Hepatocyte (in vitro differentiated cells): ENCODE results near the gene HOXD3. TPM values are rescaled to one million over a fixed set of nuclear protein-coding genes. Genes with fewer than 3 reads are reported as not detected.

Source experiments
- DNase-seq: peaks from one replicate; pipeline ENCODE4 v3.0.0-alpha.2; 2016; ENCODE audit warnings: low spot score
- H2AFZ ChIP-seq: fragments of 200-600 bp; sonication (generic); 2 replicates; pipeline ENCODE4 v1.6.0; 2016; ENCODE audit warnings: antibody characterized with exemption, mild to moderate bottlenecking
- H3K27ac ChIP-seq: fragments of 200-600 bp; sonication (generic); 2 replicates; pipeline ENCODE4 v1.5.1; 2016; ENCODE audit warnings: mild to moderate bottlenecking
- H3K27me3 ChIP-seq: fragments of 200-600 bp; sonication (generic); 2 replicates; pipeline ENCODE4 v1.6.1; 2016
- H3K36me3 ChIP-seq: fragments of 200-600 bp; sonication (generic); replicated peaks from 2 replicates; pipeline ENCODE4 v1.5.1; 2016; ENCODE audit warnings: low read depth; ENCODE audit not compliant: insufficient read depth
- H3K4me1 ChIP-seq: fragments of 200-600 bp; sonication (generic); 2 replicates; pipeline ENCODE4 v1.5.1; 2016; ENCODE audit warnings: mild to moderate bottlenecking, moderate library complexity; ENCODE audit not compliant: insufficient read depth
- H3K4me2 ChIP-seq: fragments of 200-600 bp; sonication (generic); 2 replicates; pipeline ENCODE4 v1.6.0; 2016
- H3K4me3 ChIP-seq: fragments of 200-600 bp; sonication (generic); 2 replicates; pipeline ENCODE4 v1.5.1; 2016; ENCODE audit warnings: mild to moderate bottlenecking
- H3K79me2 ChIP-seq: fragments of 200-600 bp; sonication (generic); 2 replicates; pipeline ENCODE4 v1.6.0; 2017; ENCODE audit warnings: mild to moderate bottlenecking
- H3K9me2 ChIP-seq: fragments of 200-600 bp; sonication (generic); replicated peaks from 2 replicates; pipeline ENCODE4 v1.6.0; 2017; ENCODE audit warnings: mild to moderate bottlenecking; ENCODE audit not compliant: insufficient read depth
- H3K9me3 ChIP-seq: fragments of 200-600 bp; sonication (generic); 2 replicates; pipeline ENCODE4 v1.5.1; 2016; ENCODE audit warnings: low read depth, mild to moderate bottlenecking
- H4K20me1 ChIP-seq: fragments of 200-600 bp; sonication (generic); 2 replicates; pipeline ENCODE4 v1.6.0; 2016; ENCODE audit warnings: mild to moderate bottlenecking; ENCODE audit not compliant: insufficient read depth, poor library complexity, severe bottlenecking
- EZH2 ChIP-seq: fragments of 200-600 bp; sonication (generic); IDR thresholded peaks from 2 replicates; pipeline ENCODE4 v1.6.1; 2016; ENCODE audit warnings: antibody characterized with exemption, mild to moderate bottlenecking, borderline replicate concordance
- EZH2phosphoT487 ChIP-seq: fragments of 200-600 bp; sonication (generic); IDR thresholded peaks from one replicate; pipeline ENCODE4 v1.6.1; 2018; ENCODE audit warnings: antibody characterized with exemption, mild to moderate bottlenecking, low read depth, moderate library complexity; ENCODE audit not compliant: unreplicated experiment, severe bottlenecking
- WGBS: methylation state at CpG from one replicate; pipeline ENCODE4 v1.1.6; 2016; ENCODE audit warnings: low lambda C conversion rate; ENCODE audit errors: missing lambda C conversion rate; 5-methylcytosine and 5-hydroxymethylcytosine counted together
- polyA plus RNA-seq: library from polyadenylated mRNA; unstranded; fragments of >200 nt; fragmentation: Nextera tagmentation; extraction: Ambion mirVana; gene quantifications from 2 replicates; pipeline ENCODE4 v1.2.1, GENCODE V29; 2016
- total RNA-seq: library from RNA; depleted of rRNA; stranded (reverse); fragments of >200 nt; gene quantifications from 2 replicates; pipeline ENCODE4 v1.2.3, GENCODE V29; 2014
- TF ChIP-seq, protein P1 (sequence below): fragments of 200-600 bp; sonication (generic); IDR thresholded peaks from 2 replicates; pipeline ENCODE4 v1.5.1; 2016; ENCODE audit warnings: antibody characterized with exemption, mild to moderate bottlenecking; ENCODE audit not compliant: poor library complexity

Gene HOXD3
- total and polyA plus RNA-seq, 2 experiments from 2014 or later, result 0.13 TPM; not detected in 1

DNA sequence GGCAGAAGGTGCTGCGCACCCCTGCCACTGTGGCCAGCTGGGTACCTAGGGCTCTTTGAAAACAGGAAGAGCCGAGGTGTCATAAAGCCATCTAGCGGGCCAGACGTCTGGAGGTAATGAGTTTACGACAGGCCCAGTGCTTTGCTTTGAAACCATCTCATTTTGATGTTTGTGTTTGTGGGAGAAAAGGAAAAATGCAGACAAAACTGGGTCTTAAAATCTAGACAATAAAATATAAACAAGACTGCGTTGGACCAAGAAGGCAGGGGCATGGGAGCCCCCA, 31.4 kb upstream of the HOXD3 start:
- Histone ChIP-seq H3K79me2 (no peaks in the 10 kb centered on the region), H3K36me3 (no peaks in the 10 kb centered on the region), H3K4me3 (no peak overlapping the region), H3K4me2 (no peak overlapping the region), H3K9me3 (no peaks in the 10 kb centered on the region), H4K20me1 (peaks cover 13% of the 10 kb centered on the region), H3K9me2 (no peaks in the 10 kb centered on the region), H3K27me3 (peaks cover 91% of the 10 kb centered on the region), H3K27ac (no peak overlapping the region), H2AFZ (no peak overlapping the region), H3K4me1 (peaks cover 26% of the 10 kb centered on the region)
- 32% methylated on average over 6 of the region's 6 CpGs for WGBS
- no peak for DNase-seq
- no peak for TF ChIP-seq EZH2phosphoT487
- TF ChIP-seq, protein P1, sequence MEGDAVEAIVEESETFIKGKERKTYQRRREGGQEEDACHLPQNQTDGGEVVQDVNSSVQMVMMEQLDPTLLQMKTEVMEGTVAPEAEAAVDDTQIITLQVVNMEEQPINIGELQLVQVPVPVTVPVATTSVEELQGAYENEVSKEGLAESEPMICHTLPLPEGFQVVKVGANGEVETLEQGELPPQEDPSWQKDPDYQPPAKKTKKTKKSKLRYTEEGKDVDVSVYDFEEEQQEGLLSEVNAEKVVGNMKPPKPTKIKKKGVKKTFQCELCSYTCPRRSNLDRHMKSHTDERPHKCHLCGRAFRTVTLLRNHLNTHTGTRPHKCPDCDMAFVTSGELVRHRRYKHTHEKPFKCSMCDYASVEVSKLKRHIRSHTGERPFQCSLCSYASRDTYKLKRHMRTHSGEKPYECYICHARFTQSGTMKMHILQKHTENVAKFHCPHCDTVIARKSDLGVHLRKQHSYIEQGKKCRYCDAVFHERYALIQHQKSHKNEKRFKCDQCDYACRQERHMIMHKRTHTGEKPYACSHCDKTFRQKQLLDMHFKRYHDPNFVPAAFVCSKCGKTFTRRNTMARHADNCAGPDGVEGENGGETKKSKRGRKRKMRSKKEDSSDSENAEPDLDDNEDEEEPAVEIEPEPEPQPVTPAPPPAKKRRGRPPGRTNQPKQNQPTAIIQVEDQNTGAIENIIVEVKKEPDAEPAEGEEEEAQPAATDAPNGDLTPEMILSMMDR, result no peak
- TF ChIP-seq EZH2, result no peak

- no peaks in the 10 kb centered on the region for H3K79me2 ChIP-seq
- TF ChIP-seq EZH2, result no peak
- no peak for TF ChIP-seq EZH2phosphoT487
- TF ChIP-seq, protein P1, result peak; percentile 93
- peaks cover 91% of the 10 kb centered on the region for H3K27me3 ChIP-seq
- no peaks in the 10 kb centered on the region for H3K9me2 ChIP-seq
- peak; percentile 80 for DNase-seq
- WGBS, result 10% methylated on average over 13 of the region's 13 CpGs
- no peak overlapping the region for H2AFZ ChIP-seq
- H3K4me3 ChIP-seq, result no peak overlapping the region
- H3K9me3 ChIP-seq, result no peaks in the 10 kb centered on the region
- no peak overlapping the region for H3K4me2 ChIP-seq
- H3K4me1 ChIP-seq, result peaks cover 26% of the 10 kb centered on the region
- H3K36me3 ChIP-seq, result no peaks in the 10 kb centered on the region
- no peaks in the 10 kb centered on the region for H4K20me1 ChIP-seq
- H3K27ac ChIP-seq, result no peak overlapping the region
Measured at GRCh38 chr2:176126929-176127773, 30.0 kb upstream of the HOXD3 start.

- 48% methylated on average over 4 of the region's 4 CpGs for WGBS
- Histone ChIP-seq H3K79me2 (no peaks in the 10 kb centered on the region), H3K27ac (no peak overlapping the region), H3K36me3 (no peaks in the 10 kb centered on the region), H3K4me3 (no peak overlapping the region), H4K20me1 (no peaks in the 10 kb centered on the region), H2AFZ (no peak overlapping the region), H3K27me3 (peaks cover 91% of the 10 kb centered on the region), H3K9me2 (no peaks in the 10 kb centered on the region), H3K4me1 (peaks cover 21% of the 10 kb centered on the region), H3K4me2 (no peak overlapping the region), H3K9me3 (no peaks in the 10 kb centered on the region)
- DNase-seq, result no peak
- TF ChIP-seq EZH2 (no peak), EZH2phosphoT487 (no peak)
- TF ChIP-seq, protein P1, result no peak
Measured at GRCh38 chr2:176127774-176128072, 29.4 kb upstream of the HOXD3 start.
